ENCODE data around the gene LRRC61. TPM values are rescaled to one million over a fixed set of nuclear protein-coding genes. Genes with fewer than 3 reads are reported as not detected.
A peak's percentile ranks its signal among the peaks of the same experiment; 100 is the strongest.

LRRC61 gene
- total RNA-seq, 1 donor from 2014 or later: 70.8 TPM

DNA sequence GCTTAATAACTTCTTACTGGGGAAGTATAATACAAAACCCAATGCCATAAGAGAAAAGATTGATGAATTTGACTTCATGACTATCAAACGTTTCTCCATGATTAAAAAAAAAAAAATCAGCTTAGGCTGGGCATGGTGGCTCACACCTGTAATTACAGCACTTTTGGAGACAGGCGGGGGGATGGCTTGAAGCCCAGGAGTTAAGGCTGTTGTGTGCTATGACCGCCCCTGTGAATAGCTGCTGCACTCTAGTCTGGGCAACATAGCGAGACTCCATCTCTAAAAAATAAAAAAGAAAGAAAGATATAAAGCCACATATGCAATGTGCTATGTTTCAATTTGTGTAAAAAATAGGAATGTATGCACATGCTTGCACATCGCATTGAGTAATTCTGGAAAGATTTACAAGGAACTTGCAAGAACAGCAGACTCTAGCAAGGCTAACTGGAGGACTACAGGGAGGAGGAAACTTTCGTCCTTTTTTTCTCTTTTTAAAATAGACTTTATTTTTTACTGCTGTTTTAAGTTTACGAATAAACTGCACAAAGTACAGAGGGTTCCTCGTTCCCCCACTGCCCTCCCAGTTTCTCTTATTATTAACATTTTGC lies 28.5 kb downstream of the LRRC61 start:
- Histone ChIP-seq H3K4me3 (ENCODE audit: low read depth, low read length) (no peak overlapping the region), H3K36me3 (ENCODE audit: control insufficient read depth, insufficient read depth, low read length) (no peaks in the 10 kb centered on the region), H3K27me3 (ENCODE audit: control insufficient read depth, insufficient read depth, low read length) (peaks cover under 1% of the 10 kb centered on the region)
- TF ChIP-seq, protein P1, sequence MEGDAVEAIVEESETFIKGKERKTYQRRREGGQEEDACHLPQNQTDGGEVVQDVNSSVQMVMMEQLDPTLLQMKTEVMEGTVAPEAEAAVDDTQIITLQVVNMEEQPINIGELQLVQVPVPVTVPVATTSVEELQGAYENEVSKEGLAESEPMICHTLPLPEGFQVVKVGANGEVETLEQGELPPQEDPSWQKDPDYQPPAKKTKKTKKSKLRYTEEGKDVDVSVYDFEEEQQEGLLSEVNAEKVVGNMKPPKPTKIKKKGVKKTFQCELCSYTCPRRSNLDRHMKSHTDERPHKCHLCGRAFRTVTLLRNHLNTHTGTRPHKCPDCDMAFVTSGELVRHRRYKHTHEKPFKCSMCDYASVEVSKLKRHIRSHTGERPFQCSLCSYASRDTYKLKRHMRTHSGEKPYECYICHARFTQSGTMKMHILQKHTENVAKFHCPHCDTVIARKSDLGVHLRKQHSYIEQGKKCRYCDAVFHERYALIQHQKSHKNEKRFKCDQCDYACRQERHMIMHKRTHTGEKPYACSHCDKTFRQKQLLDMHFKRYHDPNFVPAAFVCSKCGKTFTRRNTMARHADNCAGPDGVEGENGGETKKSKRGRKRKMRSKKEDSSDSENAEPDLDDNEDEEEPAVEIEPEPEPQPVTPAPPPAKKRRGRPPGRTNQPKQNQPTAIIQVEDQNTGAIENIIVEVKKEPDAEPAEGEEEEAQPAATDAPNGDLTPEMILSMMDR (IDR thresholded peaks at IDR 0.05; ENCODE audit: insufficient read depth, low read length, poor library complexity, severe bottlenecking): no peak
- DNase-seq (ENCODE audit: low read depth): no peak

DNA sequence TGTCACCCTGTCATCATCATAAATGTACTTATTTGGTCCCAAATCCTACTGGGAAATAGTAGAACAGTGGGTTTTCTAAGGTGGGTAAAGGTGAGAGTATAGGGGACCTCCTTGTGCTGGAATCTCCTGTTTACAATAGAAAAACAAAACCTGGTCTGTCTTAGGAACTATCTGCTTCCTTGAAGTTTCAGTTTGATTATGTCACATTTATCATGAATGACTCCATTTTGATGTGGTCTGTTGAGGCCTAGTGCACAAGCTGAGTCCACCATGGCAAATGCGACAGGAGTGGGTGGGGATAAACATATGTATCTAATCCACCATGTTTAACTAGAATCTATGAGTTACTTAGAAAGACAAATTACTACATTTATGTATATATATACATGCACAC lies 32.5 kb downstream of the LRRC61 start:
- no peak for DNase-seq (ENCODE audit: low read depth)
- Histone ChIP-seq H3K4me3 (ENCODE audit: low read depth, low read length) (no peak overlapping the region), H3K27me3 (ENCODE audit: control insufficient read depth, insufficient read depth, low read length) (no peaks in the 10 kb centered on the region), H3K36me3 (ENCODE audit: control insufficient read depth, insufficient read depth, low read length) (no peaks in the 10 kb centered on the region)
- TF ChIP-seq, protein P1 (IDR thresholded peaks at IDR 0.05; ENCODE audit: insufficient read depth, low read length, poor library complexity, severe bottlenecking): no peak

DNA sequence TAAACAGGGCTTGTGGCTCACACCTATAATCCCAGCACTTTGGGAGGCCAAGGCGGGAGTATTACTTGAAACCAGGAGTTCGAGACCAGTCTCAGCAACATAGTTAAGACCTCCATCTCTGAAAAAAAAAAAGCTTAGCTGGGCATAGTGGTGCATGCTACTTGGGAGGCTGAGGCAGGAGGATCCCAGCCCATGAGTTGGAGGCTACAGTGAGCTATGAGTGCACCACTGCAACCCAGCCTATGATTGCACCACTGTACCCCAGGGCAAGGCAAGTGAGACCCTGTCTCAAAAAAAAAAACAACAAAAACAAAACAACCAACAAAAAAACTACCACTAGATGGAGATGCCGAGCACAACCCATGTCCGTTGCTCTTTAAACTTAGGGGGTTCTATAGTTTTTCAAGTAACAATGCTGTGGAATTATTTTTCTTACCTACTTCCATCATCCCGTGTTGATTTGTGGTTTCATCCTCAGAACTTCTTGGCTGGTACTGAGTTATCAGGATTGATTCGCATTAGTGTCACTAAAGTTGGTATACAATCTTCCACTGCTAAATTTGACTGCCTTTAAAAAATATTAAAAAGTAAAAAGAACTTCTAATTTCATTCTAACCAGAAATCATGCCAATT lies 33.2 kb downstream of the LRRC61 start:
- TF ChIP-seq, protein P1 (IDR thresholded peaks at IDR 0.05; ENCODE audit: insufficient read depth, low read length, poor library complexity, severe bottlenecking): peak; percentile 61
- no peaks in the 10 kb centered on the region for H3K27me3 ChIP-seq (ENCODE audit: control insufficient read depth, insufficient read depth, low read length)
- no peak overlapping the region for H3K4me3 ChIP-seq (ENCODE audit: low read depth, low read length)
- no peaks in the 10 kb centered on the region for H3K36me3 ChIP-seq (ENCODE audit: control insufficient read depth, insufficient read depth, low read length)
- DNase-seq (ENCODE audit: low read depth): no peak

DNA sequence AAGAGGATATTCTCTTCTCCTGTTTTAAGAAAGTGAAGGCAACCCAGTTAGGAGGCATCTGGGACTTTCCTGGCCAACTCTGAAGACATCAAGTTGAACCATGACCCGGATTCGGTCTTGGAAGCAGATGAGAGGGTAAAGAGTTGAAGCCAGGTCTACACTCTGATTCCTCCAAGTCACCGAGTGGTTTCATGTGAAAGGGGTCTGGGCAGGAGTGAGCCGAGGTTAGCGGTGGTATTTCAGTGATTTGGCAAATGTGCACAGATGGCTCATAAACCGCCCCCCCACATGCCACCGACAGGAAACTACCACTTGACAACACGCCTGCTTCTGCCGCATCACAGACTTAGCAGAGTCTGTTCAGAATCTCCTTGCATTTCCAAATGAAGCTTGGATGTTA lies 34.1 kb downstream of the LRRC61 start:
- no peaks in the 10 kb centered on the region for H3K36me3 ChIP-seq (ENCODE audit: control insufficient read depth, insufficient read depth, low read length)
- no peak overlapping the region for H3K4me3 ChIP-seq (ENCODE audit: low read depth, low read length)
- no peak for DNase-seq (ENCODE audit: low read depth)
- no peaks in the 10 kb centered on the region for H3K27me3 ChIP-seq (ENCODE audit: control insufficient read depth, insufficient read depth, low read length)
- TF ChIP-seq, protein P1 (IDR thresholded peaks at IDR 0.05; ENCODE audit: insufficient read depth, low read length, poor library complexity, severe bottlenecking): no peak

DNA sequence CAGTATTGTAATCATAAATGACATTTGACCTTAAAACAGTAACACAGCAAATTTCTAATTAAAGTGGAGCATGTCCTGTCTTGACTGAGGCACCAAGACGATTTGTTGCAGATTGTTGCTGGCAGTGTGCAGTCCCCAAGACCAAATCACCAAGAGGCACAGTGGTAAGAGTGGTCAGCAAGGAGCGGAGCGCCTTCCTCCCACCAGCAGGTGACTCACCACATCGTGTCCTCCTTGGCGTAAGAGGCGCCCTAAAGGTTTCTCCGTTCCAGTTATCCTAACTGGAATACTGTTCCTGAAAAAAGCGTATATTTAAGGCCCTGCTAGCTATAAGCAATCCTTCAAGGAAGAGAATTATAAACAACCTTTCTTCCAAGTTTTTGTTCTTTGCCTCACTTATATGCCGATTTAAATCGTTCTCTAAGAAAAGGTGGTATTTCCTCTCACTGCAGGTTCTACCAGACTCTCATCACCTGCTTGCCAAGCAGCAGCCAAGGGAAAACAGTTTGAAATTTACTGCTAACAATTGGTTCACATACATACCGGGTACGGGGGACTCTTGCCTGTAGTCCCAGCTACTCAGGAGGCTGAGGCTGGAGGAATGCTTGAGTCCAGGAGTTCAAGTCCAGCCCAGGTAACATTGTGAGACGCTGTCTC lies 34.7 kb downstream of the LRRC61 start:
- DNase-seq (ENCODE audit: low read depth): no peak
- H3K4me3 ChIP-seq (ENCODE audit: low read depth, low read length): no peak overlapping the region
- no peaks in the 10 kb centered on the region for H3K27me3 ChIP-seq (ENCODE audit: control insufficient read depth, insufficient read depth, low read length)
- H3K36me3 ChIP-seq (ENCODE audit: control insufficient read depth, insufficient read depth, low read length): no peaks in the 10 kb centered on the region
- TF ChIP-seq, protein P1 (IDR thresholded peaks at IDR 0.05; ENCODE audit: insufficient read depth, low read length, poor library complexity, severe bottlenecking): no peak

Data from kidney epithelial cell (primary cell).